ENCODE measurements around the gene BRD1. TPM values are rescaled to one million over a fixed set of nuclear protein-coding genes. Genes with fewer than 3 reads are reported as not detected.

Gene BRD1
- total and polyA plus RNA-seq, 7 experiments from 2014 or later = 2.8 to 130 (median 84.5) TPM

DNA sequence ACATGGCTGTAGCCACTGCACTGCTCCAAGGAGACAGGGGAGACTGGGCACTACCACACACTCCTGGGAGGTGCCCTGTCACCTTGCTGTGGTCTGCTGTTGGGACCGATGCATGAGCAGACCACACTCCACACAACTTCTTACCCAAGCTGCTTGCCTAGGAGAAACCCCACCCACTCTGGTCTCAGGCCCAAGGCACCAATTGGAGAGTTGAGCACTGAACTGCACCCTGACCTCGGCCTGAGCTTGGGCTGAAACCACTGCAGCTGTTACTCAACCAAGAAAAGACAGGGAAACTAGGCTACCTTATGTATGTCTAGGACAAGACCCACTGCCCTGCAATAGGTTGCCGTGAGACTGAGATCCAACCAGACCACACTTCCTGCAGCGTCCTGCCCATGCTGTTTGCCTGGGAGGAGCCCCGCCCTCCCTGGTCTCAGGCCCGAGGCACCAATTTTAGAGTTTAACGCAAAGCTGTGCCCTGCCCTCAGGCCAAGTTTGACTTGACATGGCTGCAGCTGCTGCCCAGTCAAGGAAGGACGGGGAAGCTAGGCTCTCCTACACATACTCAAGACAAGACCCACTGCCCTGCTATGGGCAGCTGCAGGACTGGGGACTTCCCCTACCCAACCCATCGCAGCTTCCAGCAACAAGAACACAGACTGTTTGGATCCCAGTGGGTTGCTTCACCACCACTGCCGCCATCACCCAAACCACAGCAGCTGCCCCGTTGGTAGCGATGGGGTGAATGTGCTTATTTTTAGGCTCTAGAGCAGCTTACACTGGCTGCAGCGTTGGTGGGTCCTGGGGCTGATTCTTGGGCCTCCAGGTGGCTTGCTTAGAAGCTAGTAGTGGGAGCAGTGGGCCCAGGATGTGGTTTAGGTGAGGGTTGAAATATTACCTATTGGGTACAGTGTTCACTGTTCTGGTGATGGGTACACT lies 66.8 kb downstream of the BRD1 start:
- Histone ChIP-seq H3K9me3 (ENCODE audit: control insufficient read depth in 2 of 3, low read length in 3 of 3) (peaks cover 0 to under 1% (median 0%) of the 10 kb centered on the region in 3 experiments), H3K27me3 (ENCODE audit: control insufficient read depth in 2 of 2, insufficient read depth in 2 of 2, low read length in 2 of 2) (no peaks in the 10 kb centered on the region), H3K4me1 (ENCODE audit: control insufficient read depth in 2 of 2, insufficient read depth in 2 of 2, low read length in 2 of 2) (peaks cover 0 to 6% of the 10 kb centered on the region in 2 donors), H3K36me3 (ENCODE audit: control insufficient read depth in 2 of 3, insufficient read depth in 3 of 3, low read length in 3 of 3) (no peaks in the 10 kb centered on the region), H3K4me3 (ENCODE audit: low read length) (no peak overlapping the region), H3K27ac (ENCODE audit: low read depth, low read length) (no peak overlapping the region)
- Mint-ChIP-seq H3K27ac (peak overlapping the region in 1 of 9 donors; percentile 46), H3K4me3 (no peak overlapping the region), H3K36me3 (peaks cover 0 to 3% (median 0%) of the 10 kb centered on the region in 5 donors), H3K9me3 (peaks cover 0 to 4% (median 0%) of the 10 kb centered on the region in 11 donors), H3K27me3 (peaks cover 0 to 4% (median 0%) of the 10 kb centered on the region in 5 donors), H3K4me1 (peaks cover 0 to 18% (median 15%) of the 10 kb centered on the region in 7 donors)
- DNase-seq (peak in 1 of 9 donors; percentile 21), ATAC-seq (peak; percentile 49)
- intact Hi-C loops (cut with micrococcal nuclease) = no loop called here
- ChIA-PET CTCF (interaction anchor here (0.6 kb wide), 2 partner anchors 31 to 110 kb away, joined by 3 to 5 read pairs; no protein-coding TSS in a partner anchor), POLR2A (no interaction called here)

DNA sequence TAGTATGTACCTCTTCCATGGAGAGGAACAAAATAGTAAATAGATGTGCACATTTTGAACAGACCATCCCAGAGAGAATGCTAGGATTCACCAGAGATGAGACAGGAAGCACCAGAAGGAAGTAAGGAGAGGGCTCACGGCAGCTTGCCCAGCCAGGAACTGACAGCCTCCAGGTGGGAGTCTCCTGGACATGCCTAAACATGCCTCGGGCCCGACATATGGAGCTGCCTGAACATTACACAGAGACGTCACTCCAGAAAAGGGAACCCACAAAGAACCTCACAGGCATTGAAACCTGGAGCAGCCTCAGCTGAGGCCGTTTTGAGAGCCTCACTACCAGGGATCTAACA lies 67.4 kb downstream of the BRD1 start:
- CTCF ChIA-PET = interaction anchor here (0.6 kb wide), 1 partner anchor 111 kb away, joined by 3 read pairs; no protein-coding TSS in a partner anchor
- H3K4me3 Mint-ChIP-seq = no peak overlapping the region

DNA sequence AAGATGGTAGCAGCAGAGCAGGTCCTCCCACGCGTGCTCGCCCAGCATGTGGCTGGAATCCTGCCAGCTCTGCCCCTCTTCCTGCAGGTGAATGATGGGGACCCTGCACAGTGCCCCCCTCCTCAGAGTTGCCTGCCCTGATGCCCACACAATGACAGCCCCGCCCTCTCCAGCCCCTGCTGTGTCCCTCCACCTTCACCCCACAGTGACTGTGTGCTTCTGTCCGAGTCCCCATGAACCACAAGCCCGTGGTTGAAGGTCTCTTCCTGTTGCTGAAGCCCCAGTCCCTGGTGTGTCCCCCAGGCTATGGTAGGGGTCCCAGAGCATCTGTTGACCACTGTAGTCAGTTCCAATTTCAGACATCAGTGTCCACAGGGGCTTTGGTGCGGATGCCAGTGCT lies 71.0 kb downstream of the BRD1 start:
- Histone ChIP-seq H3K27ac (ENCODE audit: low read depth, low read length) (no peak overlapping the region), H3K9me3 (ENCODE audit: control insufficient read depth in 2 of 3, low read length in 3 of 3) (no peaks in the 10 kb centered on the region), H3K4me1 (ENCODE audit: control insufficient read depth in 2 of 2, insufficient read depth in 2 of 2, low read length in 2 of 2) (peaks cover 0 to 6% of the 10 kb centered on the region in 2 donors), H3K36me3 (ENCODE audit: control insufficient read depth in 2 of 3, insufficient read depth in 3 of 3, low read length in 3 of 3) (no peaks in the 10 kb centered on the region), H3K4me3 (ENCODE audit: low read length) (no peak overlapping the region), H3K27me3 (ENCODE audit: control insufficient read depth in 2 of 2, insufficient read depth in 2 of 2, low read length in 2 of 2) (no peaks in the 10 kb centered on the region)
- intact Hi-C loops (cut with micrococcal nuclease) = no loop called here
- peaks cover 0 to 12% (median 10%) of the 10 kb centered on the region in 7 donors for H3K4me1 Mint-ChIP-seq
- peaks cover 0 to 2% (median 0%) of the 10 kb centered on the region in 11 donors for H3K9me3 Mint-ChIP-seq
- no peak for DNase-seq
- peaks cover 0 to 3% (median 0%) of the 10 kb centered on the region in 5 donors for H3K36me3 Mint-ChIP-seq
- POLR2A ChIA-PET = no interaction called here
- no peak overlapping the region for H3K27ac Mint-ChIP-seq
- H3K27me3 Mint-ChIP-seq = peaks cover 0 to 4% (median 0%) of the 10 kb centered on the region in 5 donors
- no peak for ATAC-seq
- H3K4me3 Mint-ChIP-seq = no peak overlapping the region
- CTCF ChIA-PET = no interaction called here

More for the DNA sequence above, 67.4 kb downstream of the BRD1 start:
- Mint-ChIP-seq H3K27ac (peak overlapping the region in 1 of 9 donors; percentile 63), H3K4me1 (peaks cover 0 to 18% (median 15%) of the 10 kb centered on the region in 7 donors), H3K36me3 (peaks cover 0 to 3% (median 0%) of the 10 kb centered on the region in 5 donors), H3K9me3 (peaks cover 0 to 4% (median 0%) of the 10 kb centered on the region in 11 donors), H3K27me3 (peaks cover 0 to 4% (median 0%) of the 10 kb centered on the region in 5 donors)
- DNase-seq (no peak), ATAC-seq (no peak)
- H3K4me1 ChIP-seq (ENCODE audit: control insufficient read depth in 2 of 2, insufficient read depth in 2 of 2, low read length in 2 of 2) = peaks cover 0 to 6% of the 10 kb centered on the region in 2 donors
- no peaks in the 10 kb centered on the region for H3K27me3 ChIP-seq (ENCODE audit: control insufficient read depth in 2 of 2, insufficient read depth in 2 of 2, low read length in 2 of 2)
- H3K4me3 ChIP-seq (ENCODE audit: low read length) = no peak overlapping the region
- no peaks in the 10 kb centered on the region for H3K36me3 ChIP-seq (ENCODE audit: control insufficient read depth in 2 of 3, insufficient read depth in 3 of 3, low read length in 3 of 3)
- no peak overlapping the region for H3K27ac ChIP-seq (ENCODE audit: low read depth, low read length)
- POLR2A ChIA-PET = no interaction called here
- H3K9me3 ChIP-seq (ENCODE audit: control insufficient read depth in 2 of 3, low read length in 3 of 3) = no peaks in the 10 kb centered on the region
- intact Hi-C loops (cut with micrococcal nuclease) = no loop called here

DNA sequence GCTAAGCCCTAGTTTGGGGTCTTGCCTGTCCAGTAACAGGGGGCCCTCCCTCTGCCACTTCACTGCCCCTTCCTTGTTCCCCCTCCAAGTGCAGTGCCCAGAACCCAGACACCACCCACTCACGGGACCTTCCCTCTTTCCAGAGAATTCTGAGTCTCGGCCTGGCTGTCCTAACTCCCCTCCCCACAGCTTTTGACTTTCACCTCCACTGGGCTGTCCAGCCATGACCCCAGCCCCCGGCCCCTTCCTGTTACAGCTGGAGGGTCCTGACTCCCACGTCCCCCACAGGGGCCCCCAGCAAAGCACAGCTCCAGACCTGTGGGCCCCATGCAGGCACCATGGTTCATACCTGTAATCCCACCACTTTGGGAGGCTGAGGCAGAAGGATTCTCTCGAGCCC lies 71.5 kb downstream of the BRD1 start:
- Mint-ChIP-seq H3K27me3 (peaks cover 0 to 4% (median 0%) of the 10 kb centered on the region in 5 donors), H3K4me1 (peaks cover 0 to 11% (median 7%) of the 10 kb centered on the region in 7 donors), H3K27ac (no peak overlapping the region), H3K36me3 (peaks cover 0 to 3% (median 0%) of the 10 kb centered on the region in 5 donors), H3K4me3 (no peak overlapping the region), H3K9me3 (peaks cover 0 to 2% (median 0%) of the 10 kb centered on the region in 11 donors)
- Histone ChIP-seq H3K4me1 (ENCODE audit: control insufficient read depth in 2 of 2, insufficient read depth in 2 of 2, low read length in 2 of 2) (peaks cover 0 to 5% of the 10 kb centered on the region in 2 donors), H3K27ac (ENCODE audit: low read depth, low read length) (no peak overlapping the region), H3K4me3 (ENCODE audit: low read length) (no peak overlapping the region), H3K36me3 (ENCODE audit: control insufficient read depth in 2 of 3, insufficient read depth in 3 of 3, low read length in 3 of 3) (no peaks in the 10 kb centered on the region), H3K27me3 (ENCODE audit: control insufficient read depth in 2 of 2, insufficient read depth in 2 of 2, low read length in 2 of 2) (no peaks in the 10 kb centered on the region), H3K9me3 (ENCODE audit: control insufficient read depth in 2 of 3, low read length in 3 of 3) (no peaks in the 10 kb centered on the region)
- intact Hi-C loops (cut with micrococcal nuclease) = no loop called here
- DNase-seq (peak in 1 of 9 donors; percentile 13), ATAC-seq (no peak)
- ChIA-PET CTCF (no interaction called here), POLR2A (no interaction called here)

DNA sequence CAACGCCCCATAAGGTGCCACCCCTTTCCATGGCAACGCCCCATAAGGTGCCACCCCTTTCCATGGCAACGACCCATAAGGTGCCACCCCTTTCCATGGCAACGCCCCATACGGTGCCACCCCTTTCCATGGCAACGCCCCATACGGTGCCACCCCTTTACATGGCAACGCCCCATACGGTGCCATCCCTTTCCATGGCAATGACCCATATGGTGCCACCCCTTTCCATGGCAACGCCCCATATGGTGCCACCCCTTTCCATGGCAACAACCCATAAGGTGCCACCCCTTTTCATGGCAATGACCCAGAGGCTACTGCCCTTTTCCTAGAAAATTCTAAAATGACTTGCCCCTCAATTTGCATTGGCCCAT lies 72.1 kb downstream of the BRD1 start:
- Mint-ChIP-seq H3K9me3 (peaks cover 0 to 2% (median 0%) of the 10 kb centered on the region in 11 donors), H3K27me3 (peaks cover 0 to 4% (median 0%) of the 10 kb centered on the region in 5 donors), H3K4me1 (peaks cover 0 to 5% (median 4%) of the 10 kb centered on the region in 7 donors), H3K27ac (no peak overlapping the region), H3K4me3 (no peak overlapping the region), H3K36me3 (peaks cover 0 to 3% (median 0%) of the 10 kb centered on the region in 5 donors)
- no peaks in the 10 kb centered on the region for H3K4me1 ChIP-seq (ENCODE audit: control insufficient read depth in 2 of 2, insufficient read depth in 2 of 2, low read length in 2 of 2)
- POLR2A ChIA-PET = no interaction called here
- no peak overlapping the region for H3K27ac ChIP-seq (ENCODE audit: low read depth, low read length)
- intact Hi-C loops (cut with micrococcal nuclease) = no loop called here
- peak in 1 of 9 donors; percentile 13 for DNase-seq
- no peaks in the 10 kb centered on the region for H3K27me3 ChIP-seq (ENCODE audit: control insufficient read depth in 2 of 2, insufficient read depth in 2 of 2, low read length in 2 of 2)
- H3K36me3 ChIP-seq (ENCODE audit: control insufficient read depth in 2 of 3, insufficient read depth in 3 of 3, low read length in 3 of 3) = no peaks in the 10 kb centered on the region
- no peaks in the 10 kb centered on the region for H3K9me3 ChIP-seq (ENCODE audit: control insufficient read depth in 2 of 3, low read length in 3 of 3)
- no peak overlapping the region for H3K4me3 ChIP-seq (ENCODE audit: low read length)
- no peak for ATAC-seq
- CTCF ChIA-PET = no interaction called here

DNA sequence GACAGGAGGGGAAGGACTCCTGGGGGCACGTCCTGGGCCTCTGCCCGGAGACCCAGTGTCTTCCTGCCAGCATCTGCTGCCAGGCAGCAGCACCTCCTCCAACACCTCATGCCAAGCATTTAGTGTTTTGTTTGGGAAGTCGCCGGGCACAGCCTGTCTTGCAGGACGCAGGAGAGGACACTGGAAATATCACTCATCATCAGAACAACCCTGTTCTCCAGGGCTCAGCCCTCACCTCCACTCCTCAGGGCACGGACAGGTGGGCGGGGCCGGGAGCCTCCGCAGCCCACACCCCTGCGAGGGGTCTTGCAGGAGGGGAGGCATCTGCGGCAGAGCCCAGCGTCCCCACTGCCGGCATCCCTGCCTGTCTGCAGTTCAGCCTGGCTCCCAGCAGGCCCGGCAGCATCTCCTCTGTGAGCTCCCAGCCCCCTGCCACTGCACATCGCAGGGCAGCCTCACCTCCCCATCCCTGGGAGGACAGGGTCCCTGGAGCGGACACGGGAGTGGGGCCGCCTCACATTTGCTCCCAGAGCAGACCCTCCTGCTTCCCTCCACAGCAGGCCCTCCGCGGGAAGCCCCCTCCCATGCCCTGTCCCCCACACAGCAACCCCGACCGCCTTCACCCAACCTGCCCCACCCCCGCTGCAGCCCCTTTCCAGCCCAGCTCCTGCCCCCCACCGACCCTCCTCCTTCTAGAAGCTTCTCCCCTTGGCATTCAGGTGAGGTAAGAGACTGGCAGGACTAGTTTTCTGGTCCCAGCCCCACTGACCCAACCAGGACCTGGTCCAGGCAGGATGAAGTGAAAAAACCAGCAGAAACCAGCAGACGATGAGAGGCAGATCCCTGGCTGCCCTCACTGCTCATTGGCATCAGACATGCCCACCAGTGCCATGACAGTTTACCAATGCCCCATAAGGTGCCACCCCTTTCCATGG lies 72.7 kb downstream of the BRD1 start:
- no peak overlapping the region for H3K4me3 ChIP-seq (ENCODE audit: low read length)
- H3K27ac Mint-ChIP-seq = peak overlapping the region in 1 of 9 donors; percentile 43
- ATAC-seq (no peak), DNase-seq (peak in 1 of 9 donors; percentile 18)
- no peaks in the 10 kb centered on the region for H3K9me3 ChIP-seq (ENCODE audit: control insufficient read depth in 2 of 3, low read length in 3 of 3)
- ChIA-PET POLR2A (no interaction called here), CTCF (no interaction called here)
- H3K27ac ChIP-seq (ENCODE audit: low read depth, low read length) = no peak overlapping the region
- H3K36me3 Mint-ChIP-seq = peaks cover 0 to 3% (median 0%) of the 10 kb centered on the region in 5 donors
- H3K9me3 Mint-ChIP-seq = peaks cover 0 to 2% (median 0%) of the 10 kb centered on the region in 11 donors
- H3K4me1 ChIP-seq (ENCODE audit: control insufficient read depth in 2 of 2, insufficient read depth in 2 of 2, low read length in 2 of 2) = no peaks in the 10 kb centered on the region
- no peaks in the 10 kb centered on the region for H3K27me3 ChIP-seq (ENCODE audit: control insufficient read depth in 2 of 2, insufficient read depth in 2 of 2, low read length in 2 of 2)
- H3K4me3 Mint-ChIP-seq = no peak overlapping the region
- H3K27me3 Mint-ChIP-seq = peaks cover 0 to 4% (median 0%) of the 10 kb centered on the region in 5 donors
- intact Hi-C loops (cut with micrococcal nuclease) = no loop called here
- H3K36me3 ChIP-seq (ENCODE audit: control insufficient read depth in 2 of 3, insufficient read depth in 3 of 3, low read length in 3 of 3) = no peaks in the 10 kb centered on the region
- peaks cover 0 to 2% (median 0%) of the 10 kb centered on the region in 7 donors for H3K4me1 Mint-ChIP-seq
